Nephron progenitor cell (in vitro differentiated cells): ENCODE data around the gene FAM13A.

Experiments
- DNase-seq: peaks from one replicate; pipeline ENCODE4 v3.0.0; 2021
- H3K27ac Mint-ChIP-seq: 2 replicates; pipeline ENCODE4 v1.8.0; 2021; ENCODE audit warnings: mild to moderate bottlenecking, moderate library complexity, mixed read lengths
- H3K27me3 Mint-ChIP-seq: 2 replicates; pipeline ENCODE4 v1.8.0; 2021; ENCODE audit warnings: mild to moderate bottlenecking, low read depth, mixed read lengths; ENCODE audit not compliant: poor library complexity
- H3K36me3 Mint-ChIP-seq: 2 replicates; pipeline ENCODE4 v1.8.0; 2021; ENCODE audit warnings: low read depth, mixed read lengths
- H3K4me1 Mint-ChIP-seq: 2 replicates; pipeline ENCODE4 v1.8.0; 2021; ENCODE audit warnings: mixed read lengths
- H3K4me3 Mint-ChIP-seq: 2 replicates; pipeline ENCODE4 v1.8.0; 2021; ENCODE audit warnings: mild to moderate bottlenecking, moderate library complexity, mixed read lengths
- H3K9me3 Mint-ChIP-seq: 2 replicates; pipeline ENCODE4 v1.8.0; 2021; ENCODE audit warnings: mild to moderate bottlenecking, moderate library complexity, mixed read lengths
- CTCF ChIP-seq: fragments of 200-600 bp; sonication (generic); IDR thresholded peaks from 2 replicates; pipeline ENCODE4 v1.5.0; 2021; ENCODE audit warnings: antibody characterized with exemption

The FAM13A gene

GRCh38 chr4:88969271-88969670 is 87.7 kb downstream of the FAM13A start:
- H3K36me3 Mint-ChIP-seq = peaks cover 24% of the 10 kb centered on the region
- no peak for DNase-seq
- no peak overlapping the region for H3K4me3 Mint-ChIP-seq
- no peaks in the 10 kb centered on the region for H3K27me3 Mint-ChIP-seq
- no peak for TF ChIP-seq CTCF
- no peaks in the 10 kb centered on the region for H3K4me1 Mint-ChIP-seq
- no peak overlapping the region for H3K27ac Mint-ChIP-seq
- H3K9me3 Mint-ChIP-seq = peaks cover 11% of the 10 kb centered on the region

- no peak for DNase-seq
- Mint-ChIP-seq H3K27ac (peak overlapping the region; percentile 63), H3K36me3 (peaks cover 12% of the 10 kb centered on the region), H3K4me3 (no peak overlapping the region), H3K4me1 (no peaks in the 10 kb centered on the region), H3K9me3 (peaks cover 2% of the 10 kb centered on the region), H3K27me3 (no peaks in the 10 kb centered on the region)
- TF ChIP-seq CTCF = no peak
Observed at GRCh38 chr4:88967883-88968331, 89.1 kb downstream of the FAM13A start.

GRCh38 chr4:88965053-88965452 is 91.9 kb downstream of the FAM13A start:
- Mint-ChIP-seq H3K9me3 (no peaks in the 10 kb centered on the region), H3K27ac (peak overlapping the region; percentile 50), H3K4me1 (peaks cover 4% of the 10 kb centered on the region), H3K36me3 (peaks cover 13% of the 10 kb centered on the region), H3K4me3 (no peak overlapping the region), H3K27me3 (no peaks in the 10 kb centered on the region)
- no peak for TF ChIP-seq CTCF
- no peak for DNase-seq

- Mint-ChIP-seq H3K4me3 (no peak overlapping the region), H3K27ac (no peak overlapping the region), H3K9me3 (peaks cover 5% of the 10 kb centered on the region), H3K4me1 (peaks cover 4% of the 10 kb centered on the region), H3K27me3 (no peaks in the 10 kb centered on the region), H3K36me3 (peaks cover 18% of the 10 kb centered on the region)
- TF ChIP-seq CTCF = no peak
- DNase-seq = no peak
Observed at GRCh38 chr4:88964450-88964849, 92.5 kb downstream of the FAM13A start.

GRCh38 chr4:88963817-88964216 is 93.2 kb downstream of the FAM13A start:
- Mint-ChIP-seq H3K27ac (no peak overlapping the region), H3K4me3 (no peak overlapping the region), H3K9me3 (peaks cover 11% of the 10 kb centered on the region), H3K4me1 (peaks cover 4% of the 10 kb centered on the region), H3K36me3 (peaks cover 25% of the 10 kb centered on the region), H3K27me3 (no peaks in the 10 kb centered on the region)
- no peak for TF ChIP-seq CTCF
- DNase-seq = no peak

GRCh38 chr4:88962396-88962795 is 94.6 kb downstream of the FAM13A start:
- Mint-ChIP-seq H3K4me3 (no peak overlapping the region), H3K36me3 (peaks cover 39% of the 10 kb centered on the region), H3K27me3 (no peaks in the 10 kb centered on the region), H3K4me1 (peaks cover 4% of the 10 kb centered on the region), H3K9me3 (peaks cover 17% of the 10 kb centered on the region), H3K27ac (peak overlapping the region; percentile 58)
- no peak for DNase-seq
- TF ChIP-seq CTCF = no peak
